Sigmoid colon (tissue), 7 donors: Measurements from ENCODE around the gene GJB2. TPM values are rescaled to one million over a fixed set of nuclear protein-coding genes. Genes with fewer than 3 reads are reported as not detected.

Experiments
- DNase-seq: peaks from one replicate; pipeline ENCODE4 v3.0.0-alpha.2; 2019
- H3K27ac ChIP-seq, 4 donors: fragments of 200-600 bp; sonication (generic); one replicate each; pipeline ENCODE4 v1.5.1; 2016 to 2019; ENCODE audit warnings: mild to moderate bottlenecking in 1 of 4
- H3K27me3 ChIP-seq, 3 donors: fragments of 200-600 bp; sonication (generic); one replicate each; pipeline ENCODE4 v1.5.1; 2019; ENCODE audit warnings: mild to moderate bottlenecking in 1 of 3
- H3K36me3 ChIP-seq, 4 donors: fragments of 200-600 bp; sonication (generic); one replicate each; pipeline ENCODE4 v1.5.1; 2016 to 2019
- H3K4me1 ChIP-seq, 4 donors: fragments of 200-600 bp; sonication (generic); one replicate each; pipeline ENCODE4 v1.5.1; 2017 to 2019
- H3K4me3 ChIP-seq, 4 donors: fragments of 200-600 bp; sonication (generic); one replicate each; pipeline ENCODE4 v1.5.1; 2017 to 2019; ENCODE audit warnings: mild to moderate bottlenecking in 2 of 4, moderate library complexity in 1 of 4
- H3K9me3 ChIP-seq, 4 donors: fragments of 200-600 bp in 3 of 4; sonication (generic) in 3 of 4; one replicate each; pipeline versions ENCODE4 v1.5.1 to v1.6.1; 2013 to 2019
- CTCF ChIP-seq, 4 experiments: fragments of 450-650 bp in 3 of 4; fragments of 200-600 bp in 1 of 4; IDR thresholded peaks; one replicate each; pipeline ENCODE4 v1.5.1; 2016 to 2019; ENCODE audit warnings: antibody characterized with exemption in 4 of 4, mild to moderate bottlenecking in 3 of 4, moderate library complexity in 2 of 4
- EP300 ChIP-seq, 4 donors: sonication (generic); formaldehyde crosslinking; IDR thresholded peaks; one replicate each; pipeline ENCODE4 v1.6.1; 2017; ENCODE audit warnings: antibody characterized with exemption in 4 of 4
- POLR2A ChIP-seq, 2 donors: fragments of 450-650 bp; IDR thresholded peaks; one replicate each; pipeline ENCODE4 v1.6.1; 2016; ENCODE audit warnings: antibody characterized with exemption in 2 of 2, mild to moderate bottlenecking in 2 of 2, moderate library complexity in 2 of 2
- POLR2AphosphoS5 ChIP-seq, 4 donors: sonication (generic); formaldehyde crosslinking; IDR thresholded peaks; one replicate each; pipeline ENCODE4 v1.6.1; 2017; ENCODE audit warnings: antibody characterized with exemption in 4 of 4
- WGBS, 2 donors: extraction: QIAGEN DNeasy Blood & Tissue Kit; methylation state at CpG; one replicate each; pipeline ENCODE4 v1.1.7; 2013; 5-methylcytosine and 5-hydroxymethylcytosine counted together
- intact Hi-C: fragments of 100-400 bp; cut with DNase I; formaldehyde crosslinking; loops from one replicate; pipeline ENCODE4 v1.15.1; 2023
- polyA plus RNA-seq, 3 donors: library from polyadenylated mRNA; stranded (reverse); fragments of 200-250 nt; gene quantifications; one replicate each; pipeline ENCODE4 v1.2.3, GENCODE V29; 2013
- total RNA-seq, 4 donors: library from RNA; depleted of rRNA; stranded (reverse); fragments of >200 nt; gene quantifications; one replicate each; pipeline ENCODE4 v1.1.0, GENCODE V29; 2016
- donor health status: healthy with polysubstance abuse.
- donor health status: Bipolar disorder and iron deficiency.
- donor health status: healthy.

The GJB2 gene
- total and polyA plus RNA-seq, 7 donors, result 0.49 to 25.9 (median 7.3) TPM; not detected in 3

GRCh38 chr13:20141238-20142022, 51.3 kb downstream of the GJB2 start:
- H3K9me3 ChIP-seq, result no peaks in the 10 kb centered on the region
- DNase-seq, result no peak
- peaks cover 20 to 85% (median 35%) of the 10 kb centered on the region in 3 donors for H3K27me3 ChIP-seq
- WGBS, 2 donors, result 67 to 76% methylated on average over 14 of the region's 14 CpGs
- H3K27ac ChIP-seq, result no peak overlapping the region
- TF ChIP-seq POLR2AphosphoS5 (IDR thresholded peaks at IDR 0.05) (no peak), EP300 (IDR thresholded peaks at IDR 0.05) (no peak), POLR2A (IDR thresholded peaks at IDR 0.05) (no peak), CTCF (IDR thresholded peaks at IDR 0.05) (no peak)
- no peaks in the 10 kb centered on the region for H3K36me3 ChIP-seq
- H3K4me3 ChIP-seq, result no peak overlapping the region
- intact Hi-C loops, result no loop called here
- peaks cover 0 to 15% (median 10%) of the 10 kb centered on the region in 4 donors for H3K4me1 ChIP-seq

- intact Hi-C loops, result no loop called here
- peaks cover 27 to 85% (median 43%) of the 10 kb centered on the region in 3 donors for H3K27me3 ChIP-seq
- WGBS, 2 donors, result 64 to 81% methylated on average over 4 of the region's 4 CpGs
These were observed 52.3 kb downstream of the GJB2 start for GRCh38 chr13:20140487-20140886.

GRCh38 chr13:20137875-20138274, 54.9 kb downstream of the GJB2 start:
- Histone ChIP-seq H3K4me3 (no peak overlapping the region), H3K27ac (no peak overlapping the region), H3K4me1 (peaks cover 0 to 15% (median 10%) of the 10 kb centered on the region in 4 donors), H3K27me3 (peaks cover 28 to 89% (median 39%) of the 10 kb centered on the region in 3 donors), H3K36me3 (no peaks in the 10 kb centered on the region), H3K9me3 (no peaks in the 10 kb centered on the region)
- no peak for DNase-seq
- 32 to 81% methylated on average over 2 of the region's 2 CpGs for WGBS, 2 donors
- no peak for TF ChIP-seq EP300 (IDR thresholded peaks at IDR 0.05)
- TF ChIP-seq POLR2A (IDR thresholded peaks at IDR 0.05), result no peak
- no peak for TF ChIP-seq POLR2AphosphoS5 (IDR thresholded peaks at IDR 0.05)
- TF ChIP-seq CTCF (IDR thresholded peaks at IDR 0.05), result no peak
- intact Hi-C loops, result no loop called here

More at GRCh38 chr13:20140487-20140886, 52.3 kb downstream of the GJB2 start:
- TF ChIP-seq EP300 (IDR thresholded peaks at IDR 0.05), result no peak
- TF ChIP-seq POLR2A (IDR thresholded peaks at IDR 0.05), result no peak
- no peak for TF ChIP-seq POLR2AphosphoS5 (IDR thresholded peaks at IDR 0.05)
- TF ChIP-seq CTCF (IDR thresholded peaks at IDR 0.05), result no peak
- no peaks in the 10 kb centered on the region for H3K9me3 ChIP-seq
- H3K4me1 ChIP-seq, result peaks cover 0 to 15% (median 10%) of the 10 kb centered on the region in 4 donors
- H3K4me3 ChIP-seq, result no peak overlapping the region
- no peaks in the 10 kb centered on the region for H3K36me3 ChIP-seq
- no peak for DNase-seq
- H3K27ac ChIP-seq, result no peak overlapping the region

Other genes starting within 250 kb of the GJB2 start
- gene ZMYM2, start 234.2 kb downstream of the GJB2 start, total RNA-seq, result 10 to 100 TPM; 64.6 to 70.3 (median 66.0) TPM
- gene ZMYM2, start 234.2 kb downstream of the GJB2 start, polyA plus RNA-seq, result 10 to 100 TPM; 10.4 to 18.8 (median 11.4) TPM
- gene GJA3, start 31.9 kb downstream of the GJB2 start, total RNA-seq, result not detected
- under 1 TPM in 1 of 3 donors, not detected in 2; 0.10 TPM for gene GJA3, start 31.9 kb downstream of the GJB2 start, polyA plus RNA-seq
- gene GJB6, start 39.4 kb upstream of the GJB2 start, total RNA-seq, result not detected
- gene GJB6, start 39.4 kb upstream of the GJB2 start, polyA plus RNA-seq, result under 1 TPM in 1 of 3 donors, not detected in 2; 0.32 TPM